Measurements from ENCODE around the gene SMPD3.

Gene SMPD3

DNA sequence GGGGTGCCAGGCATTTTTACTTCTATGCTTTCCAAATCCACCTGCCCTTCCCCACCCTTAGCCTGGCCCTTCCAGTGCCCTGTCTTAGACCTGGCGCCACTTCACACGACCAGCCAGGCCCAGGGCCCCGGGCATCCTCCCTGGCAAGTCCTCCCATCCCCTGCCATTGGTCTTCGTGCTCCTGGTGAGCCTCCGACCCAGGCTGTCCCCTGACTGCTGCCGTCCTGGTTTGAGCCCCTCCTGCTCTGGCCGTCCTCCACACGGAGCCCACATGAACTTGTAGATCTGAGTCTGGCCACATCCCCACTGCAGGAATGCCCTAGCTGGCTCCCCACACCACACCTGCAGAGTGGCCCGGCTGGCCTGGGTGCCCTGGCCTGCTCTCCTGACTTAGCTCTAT lies 93.5 kb downstream of the SMPD3 start:
- no peak for DNase-seq

DNA sequence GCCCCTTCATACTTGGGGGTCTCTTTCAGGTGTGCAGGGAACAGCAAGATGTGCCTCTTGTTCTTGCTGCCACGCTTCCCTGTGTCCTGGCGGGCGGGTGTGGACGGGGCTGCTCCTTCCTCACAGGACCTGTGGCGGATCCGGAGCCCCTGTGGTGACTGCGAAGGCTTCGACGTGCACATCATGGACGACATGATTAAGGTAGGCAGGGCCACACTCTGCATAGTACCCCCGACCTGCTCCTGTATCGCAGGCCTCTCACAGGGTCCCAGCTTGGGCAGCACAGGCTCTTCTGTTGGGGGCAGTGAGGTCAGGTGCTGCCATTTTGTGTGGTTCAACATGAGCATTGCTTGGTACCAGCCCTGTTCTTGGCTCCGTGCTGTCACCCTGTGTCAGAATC lies 94.9 kb downstream of the SMPD3 start:
- no peak for DNase-seq

DNA sequence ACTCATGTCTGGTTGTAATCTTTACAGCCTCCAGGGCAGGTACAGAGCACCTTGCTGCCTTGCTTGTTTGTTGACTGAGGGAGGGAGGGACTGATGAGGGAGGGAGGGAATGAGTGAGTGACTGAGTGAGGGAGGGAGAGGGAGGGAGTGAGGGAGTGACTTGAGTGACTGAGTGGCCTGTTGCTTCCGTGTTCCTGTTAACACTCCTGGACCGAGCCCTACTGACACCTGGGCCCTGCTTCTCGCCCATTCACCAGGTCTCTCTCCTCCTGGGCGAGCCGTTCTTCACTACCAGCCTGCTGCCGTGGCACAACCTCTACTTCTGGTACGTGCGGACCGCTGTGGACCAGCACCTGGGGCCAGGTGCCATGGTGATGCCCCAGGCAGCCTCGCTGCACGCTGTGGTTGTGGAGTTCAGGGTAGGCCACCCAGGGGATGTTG lies 96.3 kb downstream of the SMPD3 start:
- DNase-seq = no peak

DNA sequence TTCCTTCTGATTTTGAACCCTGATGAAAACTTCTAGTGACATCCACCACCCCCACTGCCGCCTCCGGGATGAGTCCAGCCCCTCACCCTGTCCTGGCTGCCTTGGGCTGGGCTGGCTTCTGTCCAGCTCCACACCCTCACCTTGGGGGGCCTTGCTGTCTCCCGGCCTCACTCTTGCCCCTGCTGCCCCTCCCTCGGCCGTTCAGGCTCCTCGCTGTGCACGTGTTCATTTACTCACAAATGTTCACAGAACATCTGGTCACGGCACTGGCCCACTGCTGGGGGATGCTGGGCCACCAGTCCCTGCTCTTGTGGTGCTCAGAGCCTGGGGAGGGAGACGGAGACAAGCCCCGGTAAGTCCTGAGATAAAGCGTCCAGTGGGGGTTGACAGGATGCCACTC lies 96.8 kb downstream of the SMPD3 start:
- no peak for DNase-seq

DNA sequence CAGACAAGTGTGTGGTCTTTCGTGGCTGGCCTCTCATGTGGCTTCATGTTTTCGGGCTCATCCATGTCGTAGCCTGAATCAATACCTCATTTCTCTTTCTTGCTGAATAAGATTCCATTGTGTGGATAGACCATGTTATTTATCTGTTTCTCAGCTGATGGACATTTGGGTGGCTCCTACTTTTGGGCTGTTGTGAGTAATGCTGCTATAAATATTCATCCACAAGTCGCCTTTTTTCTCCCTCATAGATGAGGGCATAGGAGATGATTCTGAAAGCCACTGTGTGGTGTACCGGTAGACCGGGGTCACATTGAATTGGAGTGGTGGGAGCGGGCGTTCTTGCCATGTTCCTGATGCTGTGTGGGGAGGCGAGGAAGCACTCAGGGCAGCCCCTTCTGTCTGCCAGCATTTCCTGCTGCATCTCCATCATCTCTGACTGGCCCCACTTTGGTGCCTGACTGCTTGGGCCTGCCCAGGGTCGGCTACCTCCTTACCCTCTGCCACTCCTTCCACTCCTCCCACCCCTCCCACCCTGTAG lies 97.4 kb downstream of the SMPD3 start:
- DNase-seq = no peak

DNA sequence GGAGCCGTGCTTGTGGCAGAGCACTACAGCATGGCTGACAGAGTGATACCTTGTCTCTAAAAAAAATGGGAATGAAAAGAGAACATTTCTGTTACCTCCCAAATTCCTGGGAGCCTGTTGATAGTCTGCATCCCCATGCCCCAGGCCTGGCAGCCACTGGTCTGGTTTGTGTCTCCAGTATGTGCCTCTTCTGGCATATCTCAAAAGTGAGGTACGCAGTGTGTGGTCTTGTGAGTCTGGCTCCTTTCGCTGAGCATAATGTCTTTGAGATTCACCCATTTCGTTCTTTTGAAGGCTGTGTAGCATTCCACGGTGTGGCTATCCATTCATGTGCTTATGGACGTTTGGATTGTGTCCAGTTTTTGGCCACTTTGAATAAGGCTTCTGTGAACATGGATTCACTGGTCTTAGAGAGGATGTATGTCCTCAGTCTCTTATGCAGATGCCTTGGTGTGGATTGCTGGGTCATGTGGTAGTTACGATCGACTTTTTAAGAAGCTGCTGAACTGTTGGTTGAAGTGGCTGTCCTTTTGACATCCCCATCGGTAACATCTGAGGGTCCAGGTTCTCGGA lies 98.4 kb downstream of the SMPD3 start:
- no peak for DNase-seq

DNA sequence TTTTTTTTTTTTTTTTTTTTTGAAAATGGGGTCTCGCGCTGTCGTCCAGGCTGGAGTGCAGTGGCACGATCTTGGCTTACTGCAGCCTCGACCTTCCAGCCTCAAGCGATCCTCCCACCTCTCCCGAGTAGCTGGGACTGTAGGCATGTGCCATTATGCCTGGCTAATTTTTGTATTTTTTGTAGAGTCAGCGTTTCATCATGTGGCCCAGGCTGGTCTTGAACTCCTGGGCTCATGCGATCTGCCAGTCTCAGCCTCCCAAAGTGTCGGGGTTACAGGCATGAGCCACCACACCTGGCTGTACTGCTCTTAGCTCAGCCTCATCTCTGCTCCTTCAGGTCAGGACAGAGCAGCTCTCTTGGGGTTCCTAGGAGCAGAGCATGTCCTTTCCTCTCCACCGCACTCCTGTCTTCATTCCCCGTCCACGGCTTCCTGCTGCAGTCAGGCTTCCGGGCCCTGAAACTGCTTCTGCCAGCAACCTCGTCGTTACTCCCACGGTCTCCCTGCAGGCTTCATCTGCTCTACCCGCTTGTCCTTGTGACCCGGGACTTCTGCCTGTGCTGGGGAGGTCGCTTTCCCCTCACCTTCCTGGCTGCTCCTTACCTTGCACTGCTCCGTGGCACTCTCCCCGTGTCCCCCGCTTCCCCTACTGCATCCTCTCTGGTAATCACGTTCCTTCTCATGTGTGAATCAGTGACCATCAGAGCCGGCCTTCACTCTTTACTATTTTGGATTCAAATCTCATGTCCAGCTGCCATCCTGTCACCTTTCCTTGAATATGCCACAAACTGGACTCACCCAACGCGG lies 99.5 kb downstream of the SMPD3 start:
- no peak for DNase-seq

DNA sequence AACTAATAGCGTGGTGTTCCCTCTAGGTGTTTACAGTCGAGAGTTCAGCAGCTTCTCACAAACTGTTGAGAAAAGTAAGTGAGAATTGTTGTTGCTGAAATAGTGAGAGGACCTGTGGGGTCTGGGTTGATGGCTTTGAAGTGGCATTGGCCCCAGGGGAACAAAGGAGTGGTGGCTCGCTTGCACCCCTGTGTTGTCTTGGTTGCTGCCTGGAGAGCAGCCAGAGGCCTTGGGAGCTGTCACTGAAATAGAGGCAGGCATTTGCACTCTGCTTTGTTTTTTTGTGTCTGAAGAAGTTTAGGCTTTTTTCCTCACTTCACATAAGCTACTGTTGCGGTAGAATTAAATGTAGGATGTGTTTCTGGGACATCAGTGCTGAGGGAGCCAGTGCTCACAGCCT lies 100.7 kb downstream of the SMPD3 start:
- DNase-seq = no peak

DNA sequence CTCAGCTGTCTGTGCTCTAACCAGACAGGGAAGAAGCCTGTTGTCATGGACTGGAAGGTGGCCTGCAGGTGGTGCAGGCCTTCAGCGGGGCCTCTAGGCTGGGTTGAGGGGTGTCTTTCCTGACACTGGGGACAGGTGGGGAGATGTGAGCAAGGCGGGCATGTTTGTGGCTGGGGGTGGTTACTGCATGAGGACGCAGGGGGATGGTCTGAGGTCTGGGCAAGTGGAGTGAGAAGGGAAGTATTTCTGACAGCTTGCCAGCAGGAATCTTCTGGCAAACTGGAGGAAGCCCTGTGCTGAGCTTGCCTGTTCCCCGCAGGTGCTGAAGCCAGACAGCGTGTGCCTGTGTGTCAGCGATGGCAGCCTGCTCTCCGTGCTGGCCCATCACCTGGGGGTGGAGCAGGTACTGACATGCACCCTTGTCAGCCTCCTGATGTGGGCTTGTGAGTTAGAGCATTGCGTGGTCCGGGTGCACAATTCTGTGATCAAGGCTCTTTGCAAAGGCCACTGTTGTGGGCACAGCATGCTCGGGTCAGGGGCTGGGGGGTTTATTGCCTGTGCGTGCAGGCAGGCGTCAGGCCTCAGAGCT lies 101.3 kb downstream of the SMPD3 start:
- DNase-seq = no peak

DNA sequence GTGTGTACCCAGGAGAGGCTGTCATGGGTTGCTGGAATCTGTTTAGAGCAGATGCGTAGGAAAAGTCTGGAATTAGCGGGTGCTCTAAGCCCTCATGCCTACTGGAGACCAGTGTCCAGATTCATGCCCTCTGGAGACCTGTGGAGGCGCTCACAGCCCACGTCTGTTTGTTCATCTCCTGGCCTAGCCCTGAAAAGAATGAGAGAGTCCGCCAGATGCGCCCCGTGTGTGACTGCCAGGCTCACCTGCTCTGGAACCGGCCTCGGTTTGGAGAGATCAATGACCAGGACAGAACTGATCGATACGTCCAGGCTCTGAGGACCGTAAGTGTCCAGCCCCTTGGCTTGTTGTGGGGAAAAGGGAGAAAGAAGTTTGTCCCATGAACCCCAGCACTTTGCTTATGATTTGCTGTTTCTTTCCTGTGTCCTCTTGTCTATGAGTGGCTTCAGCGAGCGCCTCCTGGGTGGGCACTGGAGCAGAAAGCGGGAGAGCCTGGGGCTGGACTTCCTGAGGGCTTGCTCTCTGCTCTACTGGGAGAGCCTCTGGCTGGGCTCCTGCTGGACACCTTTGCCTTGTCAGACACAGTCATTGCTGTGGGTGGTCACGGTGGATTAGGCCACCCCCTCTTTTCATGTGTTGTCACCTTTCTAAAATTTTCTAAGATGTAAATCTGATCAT lies 102.2 kb downstream of the SMPD3 start:
- no peak for DNase-seq

DNA sequence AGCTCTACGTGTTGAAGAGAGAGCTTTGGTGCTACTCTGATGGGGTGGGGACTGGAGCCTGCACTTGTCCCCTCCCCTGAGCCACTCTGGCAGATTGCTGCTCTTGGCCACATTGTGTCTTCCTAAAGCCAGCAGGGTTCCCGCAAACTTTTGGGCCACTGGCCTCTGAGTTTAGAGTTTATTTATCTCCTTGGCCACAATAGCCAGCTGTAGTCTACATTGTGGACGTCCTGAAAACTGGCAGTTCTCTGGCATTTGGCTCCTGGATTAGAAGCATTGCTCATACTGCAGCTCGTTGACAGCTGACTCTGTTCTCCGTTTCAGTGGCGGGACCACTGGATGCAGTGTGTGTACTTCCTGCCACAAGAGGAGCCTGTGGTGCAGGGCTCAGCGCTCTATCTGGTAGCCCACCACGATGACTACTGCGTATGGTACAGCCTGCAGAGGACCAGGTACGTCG lies 102.9 kb downstream of the SMPD3 start:
- peak in 1 of 2 experiments; percentile 52 for DNase-seq

DNA sequence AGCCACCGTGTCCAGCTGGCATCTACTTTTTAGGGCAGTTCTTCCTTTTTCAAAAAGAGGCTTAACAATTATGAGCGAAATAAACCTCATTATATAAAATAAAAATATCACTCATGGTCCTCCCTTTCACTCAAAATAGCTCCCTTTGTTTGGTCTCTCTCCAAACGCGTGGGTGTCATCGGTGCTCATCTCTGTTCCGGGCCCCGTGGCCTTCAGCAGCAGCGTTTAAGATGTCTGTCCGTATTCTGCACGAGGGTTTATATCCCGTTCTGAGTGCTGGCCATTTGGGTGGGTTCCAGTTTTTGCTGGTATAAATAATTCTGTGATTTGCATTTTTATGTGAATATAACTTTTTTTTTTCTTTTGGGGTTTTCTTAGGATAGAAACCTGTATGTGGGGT lies 104.1 kb downstream of the SMPD3 start:
- no peak for DNase-seq

DNA sequence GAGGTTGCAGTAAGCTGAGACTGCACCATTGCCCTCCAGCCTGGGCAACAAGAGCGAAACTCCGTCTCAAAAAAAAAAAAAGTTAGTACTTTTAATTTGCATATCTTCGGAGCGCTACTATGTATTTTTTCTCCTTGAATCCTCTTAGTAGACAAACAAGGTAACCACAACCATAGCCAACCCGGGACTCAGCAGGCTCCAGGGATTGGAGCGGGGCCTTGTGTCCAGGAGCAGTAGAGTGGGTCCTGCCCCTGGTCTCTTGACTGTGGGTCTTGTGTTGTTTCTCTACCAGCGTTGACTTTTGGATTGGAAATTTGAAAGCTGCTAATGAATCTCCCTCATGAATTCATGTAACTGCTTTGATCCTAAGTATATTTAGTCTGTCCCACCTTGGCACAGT lies 105.2 kb downstream of the SMPD3 start:
- no peak for DNase-seq

DNA sequence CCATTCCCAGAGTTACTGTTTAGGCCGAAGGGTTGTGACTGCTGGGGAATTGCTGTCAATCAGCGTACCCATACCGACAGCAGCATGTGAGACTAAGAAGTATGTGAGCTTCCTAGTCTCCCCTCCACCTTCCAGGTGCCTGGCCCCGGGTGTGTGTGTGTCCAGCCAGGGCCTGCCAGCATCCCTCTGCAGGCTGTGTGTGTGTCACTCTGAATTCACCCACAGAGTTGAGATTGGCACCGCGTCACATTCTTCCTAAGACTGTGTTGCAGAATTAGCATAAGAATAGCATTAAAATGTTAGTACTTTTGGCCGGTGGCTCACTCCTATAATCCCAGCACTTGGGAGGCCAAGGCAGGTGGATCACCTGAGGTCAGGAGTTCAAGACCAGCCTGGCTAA lies 105.7 kb downstream of the SMPD3 start:
- no peak for DNase-seq

DNA sequence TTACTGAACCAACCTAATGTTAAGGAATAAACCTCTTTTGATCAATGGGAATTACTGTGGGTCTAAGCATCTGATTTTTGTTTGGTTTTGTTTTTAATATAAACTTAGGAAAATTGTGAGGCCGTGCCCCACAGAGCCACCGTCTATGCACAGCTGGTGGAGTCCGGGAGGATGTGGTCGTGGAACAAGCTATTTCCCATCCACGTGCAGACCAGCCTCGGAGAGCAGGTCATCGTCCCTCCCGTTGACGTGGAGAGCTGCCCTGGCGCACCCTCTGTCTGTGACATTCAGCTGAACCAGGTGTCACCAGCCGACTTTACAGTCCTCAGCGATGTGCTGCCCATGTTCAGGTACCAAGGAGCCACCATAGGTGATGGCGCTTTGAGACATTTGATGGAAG lies 109.1 kb downstream of the SMPD3 start:
- no peak for DNase-seq

DNA sequence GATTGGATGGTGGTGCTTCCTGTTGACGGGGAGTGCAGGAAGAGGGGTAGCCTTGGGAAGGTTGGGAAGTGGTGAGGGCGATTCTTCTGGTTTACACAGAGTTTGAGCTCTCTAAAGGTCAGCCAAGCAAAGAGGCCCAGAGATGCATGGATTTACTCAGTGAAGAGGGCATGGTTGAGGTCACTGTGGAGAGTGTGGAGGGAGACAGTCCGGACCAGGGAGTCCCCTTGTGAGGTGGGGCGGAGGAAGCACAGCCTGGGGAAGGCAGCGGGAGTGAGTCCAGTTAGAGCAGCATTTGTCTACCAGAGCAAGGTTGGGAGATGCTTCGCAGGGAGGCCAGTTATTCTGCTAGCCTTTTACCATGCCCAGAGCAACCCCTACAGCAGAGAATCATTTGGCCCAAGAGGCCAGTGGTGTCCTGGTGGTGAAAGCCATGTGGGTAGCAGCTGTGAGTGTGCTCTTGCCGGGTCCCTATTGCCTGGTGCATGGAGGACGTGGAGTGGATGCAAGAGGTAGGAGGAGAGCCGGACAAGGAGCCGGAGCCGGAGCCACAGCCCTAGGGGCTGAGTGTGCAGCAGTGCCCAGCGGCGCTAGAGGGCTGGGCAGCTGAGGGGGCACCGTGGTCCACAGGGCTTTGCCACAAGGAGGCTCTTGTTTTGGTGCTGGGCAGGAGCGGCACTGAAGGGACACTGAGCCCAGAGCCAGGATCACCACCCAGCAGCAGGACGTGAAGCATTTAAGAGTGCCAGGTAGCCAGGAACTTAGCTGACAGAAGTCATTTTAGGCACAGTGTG lies 109.8 kb downstream of the SMPD3 start:
- no peak for DNase-seq

DNA sequence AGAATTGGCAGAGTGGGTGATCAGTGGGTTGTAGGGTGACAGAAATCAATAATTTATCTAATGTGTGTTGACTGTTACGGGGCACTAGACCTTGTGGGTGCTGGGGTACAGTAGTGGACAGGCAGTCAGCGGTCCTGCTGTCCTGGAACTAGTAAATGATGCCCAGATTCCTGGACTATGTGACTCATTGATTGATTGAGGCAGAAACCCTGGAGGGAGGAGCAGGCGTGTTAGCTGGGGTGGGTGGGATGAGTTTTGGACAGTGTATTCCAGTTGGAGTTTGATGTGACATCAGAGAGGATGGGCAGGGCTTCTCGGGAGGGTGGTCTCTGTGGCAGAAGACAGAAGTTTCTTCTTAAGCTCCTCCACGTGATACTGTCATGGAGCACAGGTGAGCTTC lies 113.1 kb downstream of the SMPD3 start:
- DNase-seq = no peak

DNA sequence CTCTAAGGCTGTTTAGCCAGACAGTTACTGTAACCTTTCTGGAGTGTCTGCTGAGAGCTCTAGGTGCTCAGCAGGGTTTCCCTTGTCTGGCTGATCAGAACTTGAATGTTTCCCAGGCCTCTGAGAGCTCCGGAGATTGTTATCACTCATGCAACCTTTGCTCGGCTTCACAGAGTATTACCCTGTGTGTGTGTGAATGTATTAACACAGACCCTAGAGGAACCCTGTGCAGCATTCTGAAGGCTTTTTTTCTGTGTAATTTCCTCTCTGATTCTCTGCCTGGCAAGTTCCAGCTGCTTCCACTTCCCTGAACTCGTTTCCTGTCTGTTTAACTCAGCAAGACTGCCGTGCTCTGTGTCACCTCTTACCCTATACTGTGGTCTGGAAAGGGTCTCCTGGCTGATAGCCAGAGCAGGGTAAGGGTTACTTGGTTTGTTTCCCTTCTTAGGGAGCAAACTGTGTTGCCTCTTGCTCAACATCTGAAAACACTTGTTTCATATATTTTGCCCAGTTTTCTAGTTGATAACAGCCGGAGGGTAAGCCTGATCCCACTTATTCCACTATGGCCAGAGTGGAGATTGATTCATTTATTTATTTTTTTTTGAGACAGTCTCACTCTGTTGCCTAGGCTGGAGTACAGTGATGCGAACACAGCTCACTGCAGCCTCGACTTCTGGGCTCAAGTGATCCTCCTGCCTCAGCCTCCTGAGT lies 115.7 kb downstream of the SMPD3 start:
- DNase-seq = no peak

DNA sequence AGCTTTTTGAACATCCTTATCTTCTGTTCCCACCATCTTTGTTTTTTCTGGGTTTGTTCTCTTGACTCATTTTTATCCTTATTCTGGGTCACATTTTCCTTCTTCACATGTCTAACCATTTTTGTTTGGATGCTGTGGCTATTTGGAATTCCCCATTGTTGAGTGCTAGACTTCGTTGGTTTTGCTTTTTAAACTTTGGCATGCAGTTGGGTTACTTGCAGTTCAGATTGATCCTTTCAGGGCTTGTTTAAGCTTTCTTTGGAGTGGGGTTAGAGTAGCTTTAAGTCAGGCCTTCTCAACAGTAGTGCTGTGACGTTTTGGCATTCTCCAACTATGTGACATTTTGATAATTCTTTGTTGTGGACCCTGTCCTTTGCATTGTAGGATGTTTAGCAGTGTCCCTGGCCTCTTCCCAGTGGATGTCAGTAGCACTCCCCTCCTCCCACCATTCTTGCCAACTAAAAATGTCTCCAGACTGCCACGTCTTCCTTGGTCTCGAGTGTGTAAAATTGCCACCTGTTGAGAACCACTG lies 116.4 kb downstream of the SMPD3 start:
- no peak for DNase-seq

DNA sequence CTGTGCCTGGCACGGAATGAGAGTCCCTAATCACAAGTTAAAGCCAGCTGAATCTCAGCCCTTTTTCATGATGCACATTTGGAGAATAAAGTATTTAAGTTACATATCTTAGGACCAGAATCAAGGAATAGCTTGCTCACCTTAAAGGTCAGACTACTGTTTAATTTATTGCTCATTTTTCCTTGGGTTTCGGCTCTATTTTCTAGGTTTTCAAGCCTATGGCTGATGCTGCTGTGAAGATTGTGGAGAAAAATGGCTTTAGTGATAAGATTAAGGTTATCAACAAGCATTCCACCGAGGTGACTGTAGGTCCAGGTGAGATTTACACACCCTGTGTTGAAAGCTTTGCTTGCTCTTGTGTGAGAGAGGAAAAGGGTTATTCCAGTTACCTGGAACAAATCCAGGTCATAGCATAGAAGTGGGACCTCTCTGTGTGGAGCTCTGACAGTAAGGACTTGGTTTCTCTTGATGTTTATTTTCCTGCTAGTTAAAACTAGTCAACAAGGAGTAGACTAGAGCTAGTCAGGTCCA lies 119.4 kb downstream of the SMPD3 start:
- DNase-seq = no peak

DNA sequence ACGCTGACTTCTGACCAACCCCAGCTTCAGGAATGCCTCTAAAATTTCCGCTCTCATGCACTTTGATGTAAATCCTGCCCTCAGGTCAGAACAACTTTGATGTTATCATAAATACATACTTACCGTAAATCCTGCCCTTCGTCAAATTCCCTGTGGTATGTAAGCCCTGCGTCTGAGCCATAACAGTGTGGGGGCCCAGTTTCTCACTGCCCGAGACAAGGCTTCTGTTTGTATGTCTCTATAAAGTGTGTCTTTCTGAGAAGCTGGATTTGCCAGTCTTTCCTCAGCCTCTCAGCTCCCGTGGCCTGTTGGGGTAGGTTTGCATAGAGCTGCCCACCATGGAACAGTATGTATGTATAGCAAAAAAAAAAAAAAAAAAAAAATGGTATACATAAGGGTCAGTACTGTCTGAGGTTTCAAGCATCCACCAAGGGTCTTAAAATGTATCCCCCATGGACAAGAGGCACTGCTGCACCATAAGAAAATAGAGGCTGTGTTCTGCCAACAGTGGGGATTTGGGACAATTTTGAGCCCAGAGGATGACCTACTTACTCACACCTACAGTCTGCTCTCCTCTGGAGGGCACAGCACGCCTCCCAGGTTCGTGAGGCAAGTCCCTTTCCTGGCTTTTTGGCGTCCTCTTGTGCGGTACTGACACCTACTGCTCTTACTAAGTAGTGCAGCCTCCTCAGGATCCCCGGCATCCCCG lies 120.0 kb downstream of the SMPD3 start:
- DNase-seq = peak; percentile 86

Data from activated T-cell treated with anti-CD3 and anti-CD28 coated beads, Interleukin-2, amount 50 U/mL, for 48 hours (primary cell).